Colonic mucosa (tissue), 4 donors: ENCODE data around the gene SELENOW. TPM values are rescaled to one million over a fixed set of nuclear protein-coding genes. Genes with fewer than 3 reads are reported as not detected.

Source experiments
- DNase-seq: peaks from one replicate; pipeline ENCODE4 v3.0.0-alpha.2; 2020
- H3K27ac ChIP-seq: fragments of 200-600 bp; one replicate; pipeline ENCODE4 v1.8.0; 2021
- H3K27me3 ChIP-seq: fragments of 200-600 bp; one replicate; pipeline ENCODE4 v1.8.0; 2021
- H3K36me3 ChIP-seq: fragments of 200-600 bp; one replicate; pipeline ENCODE4 v1.8.0; 2021
- H3K4me1 ChIP-seq: fragments of 200-600 bp; one replicate; pipeline ENCODE4 v1.8.0; 2021; ENCODE audit warnings: mild to moderate bottlenecking
- H3K4me3 ChIP-seq: fragments of 200-600 bp; one replicate; pipeline ENCODE4 v1.8.0; 2021
- H3K9ac ChIP-seq, 2 donors: one replicate each; pipeline ENCODE4 v1.7.0; 2013; ENCODE audit warnings: control low read depth in 2 of 2, low read depth in 2 of 2, low read length in 2 of 2
- H3K9me3 ChIP-seq: fragments of 200-600 bp; one replicate; pipeline ENCODE4 v1.8.0; 2021
- CTCF ChIP-seq: fragments of 200-600 bp; IDR thresholded peaks from one replicate; pipeline ENCODE4 v1.8.0; 2022; ENCODE audit warnings: antibody characterized with exemption, mild to moderate bottlenecking
- intact Hi-C: fragments of 100-400 bp; cut with DNase I; formaldehyde crosslinking; loops from one replicate; pipeline ENCODE4 v1.14.1; 2022
- total RNA-seq, 2 donors: library from RNA; stranded (reverse); fragmentation: NEBNext Ultra II Directional in 1 of 2; extraction: Animal tissue kit (Norgen Biotek cat#: 25700) in 1 of 2; gene quantifications; one replicate each; pipeline ENCODE4 v1.2.1, GENCODE V29; 2021
- donor health status: healthy.
- donor health status: DM: no; HTN: no; CAD: no.
- donor health status: DM: no; HTN: no; CAD: no.

Gene SELENOW
- total RNA-seq, 2 donors from 2014 or later, result 280 to 519 TPM

GRCh38 chr19:47790398-47790814 lies 11.9 kb downstream of the SELENOW start:
- H3K9ac ChIP-seq, result no peak overlapping the region
- H3K4me1 ChIP-seq, result no peaks in the 10 kb centered on the region
- H3K9me3 ChIP-seq, result no peaks in the 10 kb centered on the region
- no peak overlapping the region for H3K4me3 ChIP-seq
- TF ChIP-seq CTCF, result peak; percentile 78
- H3K27ac ChIP-seq, result no peak overlapping the region
- peak; percentile 87 for DNase-seq
- intact Hi-C loops, result loop anchor here (2.0 kb wide), 1 partner anchor 24 kb away; no protein-coding TSS in a partner anchor
- no peaks in the 10 kb centered on the region for H3K27me3 ChIP-seq
- H3K36me3 ChIP-seq, result no peaks in the 10 kb centered on the region

DNA sequence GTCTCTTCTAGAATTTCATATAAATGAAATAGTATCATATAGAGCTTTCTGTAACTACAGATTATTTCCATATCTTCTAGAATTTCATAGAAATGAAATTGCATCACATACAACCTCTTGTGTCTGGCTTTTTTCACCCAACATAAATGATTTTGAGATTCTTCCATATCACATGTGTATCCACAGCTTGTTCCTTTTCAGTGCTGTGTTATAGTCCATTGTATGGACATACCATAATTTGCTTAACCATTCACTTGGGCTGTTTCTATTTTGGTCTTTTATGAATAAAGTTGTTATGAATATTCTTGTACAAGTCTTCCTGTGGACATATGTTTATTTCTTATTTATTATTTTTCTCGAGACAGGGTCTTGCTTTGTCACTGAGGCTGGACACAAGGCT lies 14.1 kb downstream of the SELENOW start:
- H3K9me3 ChIP-seq, result no peaks in the 10 kb centered on the region
- intact Hi-C loops, result no loop called here

GRCh38 chr19:47794526-47794925 lies 16.0 kb downstream of the SELENOW start:
- Histone ChIP-seq H3K36me3 (no peaks in the 10 kb centered on the region), H3K27ac (no peak overlapping the region), H3K4me3 (no peak overlapping the region), H3K9me3 (no peaks in the 10 kb centered on the region), H3K27me3 (no peaks in the 10 kb centered on the region), H3K4me1 (no peaks in the 10 kb centered on the region), H3K9ac (no peak overlapping the region)
- DNase-seq, result no peak
- TF ChIP-seq CTCF, result no peak
- intact Hi-C loops, result no loop called here

More for the DNA sequence above, 14.1 kb downstream of the SELENOW start:
- no peak for DNase-seq
- Histone ChIP-seq H3K4me3 (no peak overlapping the region), H3K9ac (no peak overlapping the region), H3K27me3 (no peaks in the 10 kb centered on the region), H3K27ac (no peak overlapping the region), H3K36me3 (no peaks in the 10 kb centered on the region), H3K4me1 (no peaks in the 10 kb centered on the region)
- no peak for TF ChIP-seq CTCF

DNA sequence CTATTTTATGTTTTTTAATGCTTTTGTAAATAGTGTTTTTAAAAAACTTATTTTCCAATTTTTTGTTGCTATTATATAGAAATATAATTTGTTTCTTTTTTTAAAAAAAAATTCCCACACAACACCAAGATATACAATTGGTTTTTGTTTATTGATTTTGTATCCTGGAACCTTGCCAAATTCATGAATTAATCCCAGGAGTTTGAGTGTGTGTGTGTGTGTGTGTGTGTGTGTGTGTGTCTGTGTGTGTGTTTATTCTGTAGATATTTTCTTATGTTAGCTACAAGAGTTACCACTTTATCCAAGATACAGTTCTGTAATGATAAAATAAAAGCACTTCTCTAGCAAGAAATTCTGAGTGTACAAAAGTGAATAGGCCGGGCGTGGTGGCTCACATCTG lies 18.3 kb downstream of the SELENOW start:
- TF ChIP-seq CTCF, result no peak
- Histone ChIP-seq H3K9me3 (no peaks in the 10 kb centered on the region), H3K27ac (no peak overlapping the region), H3K9ac (no peak overlapping the region), H3K36me3 (no peaks in the 10 kb centered on the region), H3K4me1 (no peaks in the 10 kb centered on the region), H3K4me3 (no peak overlapping the region), H3K27me3 (no peaks in the 10 kb centered on the region)
- DNase-seq, result no peak
- intact Hi-C loops, result no loop called here

DNA sequence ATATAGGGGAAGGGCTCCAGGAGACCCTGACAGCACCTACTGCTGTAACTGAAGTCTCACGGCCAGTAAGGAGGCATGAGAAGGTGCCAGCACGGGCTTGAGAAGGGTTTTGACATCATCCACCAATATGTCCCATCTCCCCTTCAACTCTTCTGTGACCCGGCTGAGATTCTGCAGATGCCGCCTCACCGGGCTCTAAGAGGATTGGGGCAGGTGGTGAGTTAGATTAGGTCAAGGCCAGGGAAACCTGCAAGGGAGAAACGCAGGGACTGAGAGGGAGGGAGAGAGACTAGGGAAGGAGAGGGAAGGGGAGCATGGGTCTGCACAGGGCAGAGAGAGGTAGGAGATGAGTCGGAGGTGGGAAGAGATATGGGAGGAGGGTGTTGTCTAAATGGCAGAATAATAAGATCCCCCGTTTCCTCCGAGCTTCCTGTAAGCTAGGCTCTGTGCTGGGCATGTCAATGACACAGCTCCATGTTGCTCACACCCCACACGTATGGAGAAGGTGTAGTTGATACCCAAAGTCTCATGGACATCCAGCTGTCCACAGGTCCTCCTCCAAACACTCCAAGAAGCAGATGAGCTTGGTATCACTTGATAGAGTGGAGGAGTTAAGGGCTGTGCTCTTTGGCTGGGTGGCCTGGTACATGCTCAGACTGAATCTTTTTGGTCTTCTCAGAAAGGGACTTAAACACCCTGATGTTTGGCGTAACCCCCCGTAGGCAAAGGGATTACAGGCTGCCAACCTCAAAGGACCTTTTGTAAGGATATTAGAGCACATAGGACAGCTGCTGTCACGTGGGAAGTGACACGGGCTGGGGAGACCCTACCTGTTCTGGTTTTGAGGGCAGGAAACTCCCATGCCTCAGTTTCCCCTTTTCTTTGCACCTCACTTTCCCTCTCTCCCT lies 19.7 kb downstream of the SELENOW start:
- Histone ChIP-seq H3K36me3 (no peaks in the 10 kb centered on the region), H3K4me1 (no peaks in the 10 kb centered on the region), H3K4me3 (no peak overlapping the region), H3K9me3 (no peaks in the 10 kb centered on the region), H3K27me3 (no peaks in the 10 kb centered on the region), H3K9ac (no peak overlapping the region), H3K27ac (no peak overlapping the region)
- intact Hi-C loops, result no loop called here
- no peak for TF ChIP-seq CTCF
- DNase-seq, result no peak
